Left ventricle myocardium superior (tissue), 1 donor: ENCODE data around the gene NXPH2. TPM values are rescaled to one million over a fixed set of nuclear protein-coding genes. Genes with fewer than 3 reads are reported as not detected.
"Not testable (repeated sequence)": the region's sequence is repeated elsewhere in the genome, so short reads cannot be mapped to it uniquely, and the experiment has no call there.

Experiments
- ATAC-seq: fragments of 200-7000 bp; cut with Tn5 transposase; one replicate; pipeline ENCODE4 v1.9.1; 2020; ENCODE audit warnings: mild to moderate bottlenecking, moderate library complexity
- DNase-seq: peaks from one replicate; pipeline ENCODE4 v3.0.0-alpha.2; 2020
- intact Hi-C: fragments of 100-400 bp; cut with micrococcal nuclease; formaldehyde crosslinking; loops from one replicate; pipeline ENCODE4 v1.11.0; 2022
- total RNA-seq: library from RNA; stranded (reverse); fragmentation: NEBNext Ultra II Directional; extraction: Animal tissue kit (Norgen Biotek cat#: 25700); gene quantifications from one replicate; pipeline ENCODE4 v1.2.1, GENCODE V29; 2021
- donor health status: DM: no; HTN: yes; CAD: no; lungs with severe emphysema.

Gene NXPH2
- total RNA-seq, 1 donor from 2014 or later, result not detected

DNA sequence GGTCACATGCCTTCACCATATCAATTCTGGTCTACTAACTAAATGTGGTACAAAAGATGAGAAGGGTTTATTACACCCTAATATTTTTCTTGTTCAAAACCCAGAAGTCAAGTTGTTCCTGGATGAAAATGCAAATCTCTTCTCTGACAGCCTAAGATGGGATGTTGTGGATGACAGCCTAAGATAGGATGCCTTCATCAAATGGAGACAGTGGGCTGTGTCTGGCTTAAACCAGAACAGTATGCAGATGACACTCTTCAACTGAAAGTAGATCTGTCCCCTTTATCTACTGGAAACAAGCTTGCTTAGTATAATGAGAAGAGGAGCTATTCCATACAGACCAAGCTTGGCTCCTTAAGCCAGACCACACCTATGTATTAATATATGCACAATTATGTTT lies 17.7 kb downstream of the NXPH2 start:
- intact Hi-C loops, result no loop called here
- no peak for ATAC-seq
- DNase-seq, result no peak

DNA sequence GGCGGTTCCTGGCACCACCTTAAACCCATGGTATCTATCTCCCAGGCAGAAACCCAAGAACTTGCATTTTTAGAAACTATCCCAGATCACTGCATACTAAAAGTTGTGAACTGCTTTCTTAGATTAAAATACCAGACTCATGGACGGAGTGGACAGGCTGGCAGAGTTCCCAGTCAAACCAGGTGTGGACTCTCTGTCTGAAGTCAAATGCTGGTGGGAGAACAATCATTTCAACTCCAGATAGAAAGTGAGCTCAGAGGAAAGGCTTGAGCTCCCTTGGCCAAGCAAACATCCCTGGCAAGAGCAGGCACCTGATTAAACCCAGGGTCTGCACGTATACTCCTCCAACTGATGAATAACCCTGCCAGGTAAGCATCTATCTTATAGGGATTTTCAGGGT lies 19.5 kb downstream of the NXPH2 start:
- no peak for ATAC-seq
- intact Hi-C loops, result no loop called here

DNA sequence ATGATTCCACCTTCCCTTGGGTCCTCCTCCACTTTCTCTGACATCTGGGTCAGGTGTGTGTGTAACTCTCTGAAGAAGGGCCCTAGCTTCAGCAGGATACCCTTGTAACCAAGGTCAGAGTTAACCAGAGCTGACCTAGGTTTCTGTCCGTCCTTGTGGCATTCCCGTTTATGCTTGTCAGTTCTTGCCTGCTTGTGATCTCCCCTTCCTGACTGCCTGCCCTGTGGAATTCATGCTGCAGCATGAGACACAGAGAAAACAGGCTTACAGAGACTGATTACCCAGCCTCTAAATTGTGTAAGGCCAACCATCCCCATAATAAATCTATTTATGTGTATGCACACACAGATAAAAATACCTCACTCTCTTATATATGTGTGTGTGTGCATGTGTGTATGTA lies 22.8 kb downstream of the NXPH2 start:
- DNase-seq (no peak), ATAC-seq (no peak)
- intact Hi-C loops, result no loop called here

More for the DNA sequence above, 19.5 kb downstream of the NXPH2 start:
- no peak for DNase-seq

DNA sequence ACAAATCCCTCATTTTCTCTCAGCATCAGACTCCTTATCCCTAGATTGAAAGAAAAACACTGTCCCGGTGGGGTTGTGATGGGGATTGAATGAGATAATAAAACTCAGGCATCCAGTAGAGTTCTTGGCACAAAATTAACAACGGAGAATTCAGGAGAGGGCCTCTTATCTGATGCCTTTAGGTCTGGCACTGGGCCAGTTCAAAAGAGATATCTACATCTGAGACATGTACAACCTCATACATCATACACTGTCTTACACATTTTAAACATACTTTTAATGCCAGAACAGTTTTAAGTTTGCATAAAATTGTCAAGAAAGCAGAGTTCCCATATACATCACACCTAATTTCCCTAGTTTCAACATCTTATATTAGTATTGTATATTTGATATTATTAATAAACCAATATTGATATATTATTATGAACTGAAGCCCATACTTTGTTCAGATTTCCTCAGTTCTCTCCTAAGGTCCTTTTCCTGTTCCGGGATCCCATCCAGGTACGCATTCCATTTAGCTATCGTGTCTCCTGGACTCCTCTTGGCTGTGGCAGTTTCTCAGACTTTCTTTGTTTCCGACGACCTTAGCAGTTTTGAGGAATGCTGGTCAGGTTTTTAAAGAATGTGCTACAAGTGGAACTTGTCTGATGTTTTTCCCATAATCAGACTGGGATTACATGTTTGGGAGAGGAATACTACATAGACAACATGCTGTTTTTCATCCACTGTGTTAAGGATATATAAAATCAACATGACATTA lies 27.8 kb downstream of the NXPH2 start:
- DNase-seq (no peak), ATAC-seq (no peak)
- intact Hi-C loops, result no loop called here

DNA sequence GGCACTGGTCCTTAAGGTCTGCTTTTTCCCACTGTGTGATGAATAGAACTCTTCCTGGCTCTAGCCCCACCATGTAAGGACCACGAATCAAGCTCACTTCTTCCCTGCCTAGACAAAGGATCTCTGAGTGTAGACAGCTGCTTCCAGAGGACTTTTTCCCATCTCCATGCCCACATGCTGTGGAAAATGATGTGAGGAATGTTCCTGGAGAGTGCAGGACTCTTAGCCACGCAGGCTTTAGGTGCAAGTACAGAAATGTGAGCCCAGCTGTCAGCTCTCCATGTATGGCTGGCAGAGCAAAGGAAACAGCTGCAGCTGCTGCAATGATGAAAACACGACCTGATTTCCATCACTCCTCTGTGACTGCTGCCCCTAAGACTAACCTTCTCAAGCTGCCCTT lies 35.5 kb downstream of the NXPH2 start:
- DNase-seq (no peak), ATAC-seq (no peak)
- intact Hi-C loops, result no loop called here

DNA sequence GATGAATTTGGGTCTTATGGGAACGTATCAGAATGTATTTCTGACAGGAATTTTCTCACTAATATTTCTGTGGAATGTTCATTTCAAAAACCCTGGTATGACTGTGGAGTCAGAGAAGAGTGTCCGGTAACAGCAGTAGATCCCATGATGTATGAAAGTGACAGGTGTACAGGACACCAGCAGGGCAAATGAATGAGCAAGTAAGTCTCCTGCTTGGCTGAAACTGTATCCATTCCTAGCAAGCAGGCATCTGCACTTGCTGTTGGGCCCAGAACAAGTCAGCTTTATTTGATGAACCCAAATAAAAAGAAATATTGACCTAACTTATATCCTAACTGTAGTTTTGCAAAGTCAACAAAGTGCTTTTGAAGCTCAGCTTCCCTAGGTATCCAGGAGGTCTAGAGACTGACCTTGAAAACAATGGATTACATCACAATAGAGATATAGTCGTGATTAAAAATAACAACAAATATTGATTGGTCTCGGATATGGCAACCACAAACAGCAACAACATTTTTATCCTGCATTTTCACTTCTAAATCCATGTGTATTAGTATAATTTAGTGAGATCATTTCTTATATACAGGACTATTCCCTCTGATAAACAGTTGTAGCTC lies 37.6 kb downstream of the NXPH2 start:
- ATAC-seq (no peak), DNase-seq (no peak)
- intact Hi-C loops, result no loop called here

DNA sequence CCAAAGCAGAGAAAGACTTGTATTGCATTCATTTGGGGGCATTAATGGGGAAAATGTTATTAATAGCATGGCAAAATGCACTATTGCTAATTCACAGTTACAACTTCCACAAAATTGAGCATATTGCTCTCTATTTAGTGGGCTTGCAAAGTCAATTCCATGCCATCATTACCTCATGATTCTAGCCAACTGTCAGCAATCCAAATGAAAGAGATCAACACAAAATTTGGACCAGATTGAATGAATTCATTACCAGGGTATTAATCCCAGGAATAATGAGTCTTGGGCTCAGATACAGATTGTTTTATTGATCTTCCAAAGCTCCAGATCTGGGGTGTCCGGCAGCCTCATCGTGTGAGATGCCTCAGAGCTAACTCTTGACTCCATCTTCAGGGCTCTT lies 38.3 kb downstream of the NXPH2 start:
- no peak for ATAC-seq
- no peak for DNase-seq
- intact Hi-C loops, result no loop called here

DNA sequence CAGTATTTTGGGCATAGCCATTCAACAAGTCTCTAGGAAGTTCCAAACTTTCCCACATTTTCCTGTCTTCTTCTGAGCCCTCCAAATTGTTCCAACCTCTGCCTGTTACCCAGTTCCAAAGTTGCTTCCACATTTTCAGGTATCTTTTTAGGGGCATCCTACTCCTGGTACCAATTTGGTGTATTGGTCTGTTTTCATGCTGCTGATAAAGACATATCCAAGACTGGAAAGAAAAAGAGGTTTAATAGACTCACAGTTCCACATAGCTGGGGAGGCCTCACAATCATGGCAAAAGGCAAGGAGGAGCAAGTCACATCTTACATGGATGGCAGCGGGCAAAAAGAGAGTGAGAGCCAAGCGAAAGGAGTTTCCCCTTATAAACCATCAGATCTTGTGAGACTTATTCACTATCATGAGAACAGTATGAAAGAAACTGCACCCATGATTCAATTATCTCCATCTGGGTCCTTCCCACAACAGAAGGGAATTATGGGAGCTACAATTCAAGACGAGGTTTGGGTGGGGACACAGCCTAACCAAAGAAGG lies 43.1 kb downstream of the NXPH2 start:
- ATAC-seq, intact Hi-C loops, DNase-seq: not testable (repeated sequence)

DNA sequence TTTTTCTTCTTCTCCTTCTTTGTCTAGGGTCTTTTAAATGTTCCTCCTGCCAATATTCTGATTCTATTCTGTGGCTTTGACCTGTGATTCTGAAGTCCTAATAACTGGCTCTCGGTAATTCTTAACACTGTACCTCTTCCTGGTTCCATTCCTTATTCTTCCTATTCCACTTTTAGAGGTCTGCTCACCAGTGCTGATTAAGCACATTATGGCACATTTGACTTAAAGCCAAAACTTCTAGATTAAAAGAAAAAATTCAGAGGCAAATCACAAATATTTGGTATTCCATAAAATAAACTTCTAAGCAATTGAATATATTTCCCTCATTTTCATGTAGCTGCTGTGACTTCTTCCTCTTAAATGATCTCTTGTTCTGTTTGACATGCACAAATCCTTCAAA lies 47.5 kb downstream of the NXPH2 start:
- DNase-seq (no peak), ATAC-seq (no peak)
- intact Hi-C loops, result no loop called here

DNA sequence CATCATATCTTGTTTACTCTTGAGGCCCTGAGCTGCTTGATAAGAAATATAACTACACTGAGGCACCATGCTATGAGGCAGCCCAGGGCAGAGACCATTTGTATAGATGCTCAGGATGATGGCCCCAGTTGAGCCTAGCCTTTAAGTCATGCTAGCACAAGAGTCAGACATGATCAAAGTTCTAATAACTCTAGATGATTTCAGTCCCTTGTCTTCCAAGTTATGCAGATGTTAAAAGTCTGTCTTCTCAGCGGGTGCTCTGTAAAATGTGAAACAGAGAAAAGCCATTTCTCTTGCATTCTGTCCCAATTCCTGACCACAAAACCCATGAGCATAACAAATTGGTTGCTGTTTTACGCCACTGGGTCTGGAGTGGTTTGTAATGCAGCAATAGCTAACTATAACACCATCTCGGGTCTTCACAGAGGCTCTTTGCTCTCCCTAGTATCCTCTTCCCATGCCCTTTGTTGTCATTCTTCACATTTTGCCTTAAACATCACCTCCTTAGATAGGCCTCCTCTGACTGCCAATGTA lies 49.6 kb downstream of the NXPH2 start:
- no peak for ATAC-seq
- intact Hi-C loops, result no loop called here
- no peak for DNase-seq

DNA sequence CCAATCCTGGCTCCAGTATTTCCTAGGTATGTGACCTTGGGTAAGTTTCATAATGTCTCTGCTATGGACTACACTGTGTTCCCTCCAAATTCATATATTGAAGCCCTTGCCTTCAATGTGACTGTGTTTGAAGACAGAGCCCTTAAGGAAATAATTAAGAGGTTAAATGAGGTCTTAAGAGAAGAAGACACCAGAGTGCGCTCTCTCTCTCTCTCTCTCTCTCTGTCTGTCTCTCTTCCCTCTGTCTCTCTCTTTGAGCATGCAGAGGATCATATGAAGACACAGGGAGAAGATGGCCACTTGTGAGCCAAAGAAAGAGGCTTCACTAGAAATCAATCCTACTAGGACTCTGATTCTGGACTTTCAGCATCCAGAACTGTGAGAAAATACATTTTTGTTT lies 52.2 kb downstream of the NXPH2 start:
- ATAC-seq (no peak), DNase-seq (no peak)
- intact Hi-C loops, result no loop called here

DNA sequence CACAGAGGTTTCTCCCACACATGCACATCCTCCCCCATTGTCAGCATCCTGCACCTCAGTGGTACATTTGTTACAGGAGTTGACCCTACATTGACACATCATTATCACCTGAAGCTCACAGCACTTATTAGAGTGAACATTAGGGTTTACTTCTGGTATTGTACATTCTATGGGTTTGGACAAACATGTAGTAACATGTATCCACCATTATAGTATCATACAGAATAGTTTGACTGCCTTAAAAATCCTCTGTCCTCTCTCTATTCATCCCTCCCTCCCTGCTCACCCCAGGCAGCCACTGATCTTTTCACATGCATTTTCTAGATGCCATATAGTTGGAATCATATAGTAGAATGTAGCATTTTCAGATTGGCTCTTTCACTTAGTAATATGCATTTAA lies 53.5 kb downstream of the NXPH2 start:
- intact Hi-C loops, result no loop called here
- DNase-seq, result no peak
- no peak for ATAC-seq

DNA sequence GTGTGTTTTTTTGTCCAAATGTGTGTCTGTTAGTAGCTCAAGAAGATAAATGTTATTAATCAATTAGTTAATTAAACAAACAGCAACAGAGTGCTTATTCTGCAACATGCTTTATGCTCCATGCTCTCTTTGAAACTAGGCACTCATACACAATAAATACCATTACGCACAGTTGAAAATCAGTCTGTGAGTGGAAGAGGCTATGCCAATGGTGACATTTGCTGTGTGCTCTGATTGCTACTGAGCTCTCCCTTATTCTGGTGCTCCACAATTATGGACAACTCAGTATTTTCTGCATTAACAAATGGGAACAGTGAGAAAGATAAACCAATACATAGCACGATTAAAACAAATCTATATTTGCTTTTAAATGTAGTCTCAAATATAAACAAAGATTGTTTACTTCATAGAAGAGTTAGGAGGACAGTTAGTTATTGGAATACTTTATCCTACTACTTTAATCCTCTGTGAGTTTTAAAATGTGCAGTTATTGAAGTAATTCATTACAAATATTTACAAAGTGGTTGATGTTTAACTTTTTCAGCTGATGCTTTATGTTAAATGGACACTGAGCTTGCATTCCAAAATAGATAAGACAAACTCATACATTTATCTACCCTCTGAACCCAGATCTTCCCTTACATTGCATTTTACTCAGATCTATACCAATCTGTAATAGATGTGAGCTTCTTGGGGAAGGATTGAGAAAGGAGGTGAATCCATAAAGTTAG lies 55.3 kb downstream of the NXPH2 start:
- ATAC-seq, result no peak
- no peak for DNase-seq
- intact Hi-C loops, result no loop called here

DNA sequence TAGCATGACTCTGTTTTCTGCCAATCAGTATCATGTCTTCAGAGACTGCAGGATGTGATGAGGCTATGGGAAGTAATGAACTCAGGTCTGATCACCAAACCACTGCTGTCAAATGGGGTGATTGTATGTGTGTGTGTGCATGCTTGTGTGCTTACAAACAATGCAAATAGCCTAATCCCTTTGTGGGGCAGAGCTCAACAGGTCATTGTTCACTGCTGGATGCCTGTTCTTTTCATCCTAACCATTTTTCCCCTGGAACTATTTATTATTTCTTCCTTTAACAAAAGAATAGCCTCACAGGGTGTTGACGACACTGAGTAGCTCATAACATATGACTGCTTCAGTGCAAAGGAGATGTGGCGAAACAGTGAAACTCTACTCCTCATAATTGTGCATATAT lies 55.9 kb downstream of the NXPH2 start:
- ATAC-seq (no peak), DNase-seq (no peak)
- intact Hi-C loops, result no loop called here

DNA sequence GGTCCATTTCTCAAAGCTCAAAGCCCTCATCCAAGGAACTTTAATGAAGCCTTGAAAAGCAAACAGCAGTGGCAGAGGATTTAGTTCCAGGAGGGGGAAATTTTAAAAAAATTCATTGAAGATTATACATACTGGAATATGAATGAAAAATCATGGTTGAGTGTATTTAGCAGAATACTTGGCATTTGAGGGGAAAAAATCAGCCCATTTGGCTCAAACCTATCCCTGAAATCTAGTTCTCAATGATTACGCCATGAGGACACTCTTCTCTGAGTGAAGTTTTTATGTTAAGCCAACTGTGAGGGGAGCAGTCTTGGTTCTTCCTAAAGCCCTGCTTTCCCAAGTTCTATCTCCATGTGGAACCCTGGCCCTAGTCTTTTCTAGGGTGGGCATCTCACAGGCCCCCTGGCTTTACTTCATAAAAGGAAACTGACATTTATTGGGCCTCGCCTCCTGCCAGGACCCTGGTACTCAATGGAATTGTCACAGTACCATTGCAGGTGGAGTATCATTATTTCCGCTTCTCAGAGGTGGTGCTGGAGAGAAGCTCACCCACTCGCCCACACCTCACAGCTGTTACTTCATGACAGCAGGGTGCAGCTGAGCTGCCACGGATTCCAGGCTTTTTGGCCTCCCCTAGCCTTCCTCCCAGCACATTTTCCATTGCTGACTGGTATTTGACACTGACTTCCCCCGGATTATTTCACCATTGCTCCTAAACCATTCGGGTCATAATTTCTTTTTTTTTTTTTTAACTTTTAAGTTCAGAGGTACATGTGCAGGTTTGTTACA lies 56.8 kb downstream of the NXPH2 start:
- no peak for DNase-seq
- intact Hi-C loops, result no loop called here
- ATAC-seq, result peak; percentile 32

DNA sequence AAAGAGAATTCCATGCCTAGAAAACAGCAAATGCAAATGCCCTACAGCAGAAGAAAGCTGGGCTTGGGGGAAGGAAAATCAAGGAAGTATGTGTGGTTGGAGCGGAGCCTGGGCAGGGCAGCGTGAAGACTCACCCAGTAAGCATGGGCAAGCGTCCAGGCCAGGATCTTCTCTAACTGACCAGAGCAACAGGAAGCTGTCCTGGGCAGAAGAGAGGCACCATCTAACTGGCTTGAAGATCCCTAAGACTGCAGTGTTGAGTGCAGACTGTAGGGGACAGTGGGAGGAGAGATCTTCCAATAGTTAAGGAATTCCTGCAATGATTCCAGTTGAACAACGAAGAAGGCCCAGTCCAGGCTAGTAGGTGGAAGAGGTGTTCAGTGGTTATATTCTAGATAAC lies 57.9 kb downstream of the NXPH2 start:
- no peak for ATAC-seq
- intact Hi-C loops, result no loop called here
- peak; percentile 31 for DNase-seq

DNA sequence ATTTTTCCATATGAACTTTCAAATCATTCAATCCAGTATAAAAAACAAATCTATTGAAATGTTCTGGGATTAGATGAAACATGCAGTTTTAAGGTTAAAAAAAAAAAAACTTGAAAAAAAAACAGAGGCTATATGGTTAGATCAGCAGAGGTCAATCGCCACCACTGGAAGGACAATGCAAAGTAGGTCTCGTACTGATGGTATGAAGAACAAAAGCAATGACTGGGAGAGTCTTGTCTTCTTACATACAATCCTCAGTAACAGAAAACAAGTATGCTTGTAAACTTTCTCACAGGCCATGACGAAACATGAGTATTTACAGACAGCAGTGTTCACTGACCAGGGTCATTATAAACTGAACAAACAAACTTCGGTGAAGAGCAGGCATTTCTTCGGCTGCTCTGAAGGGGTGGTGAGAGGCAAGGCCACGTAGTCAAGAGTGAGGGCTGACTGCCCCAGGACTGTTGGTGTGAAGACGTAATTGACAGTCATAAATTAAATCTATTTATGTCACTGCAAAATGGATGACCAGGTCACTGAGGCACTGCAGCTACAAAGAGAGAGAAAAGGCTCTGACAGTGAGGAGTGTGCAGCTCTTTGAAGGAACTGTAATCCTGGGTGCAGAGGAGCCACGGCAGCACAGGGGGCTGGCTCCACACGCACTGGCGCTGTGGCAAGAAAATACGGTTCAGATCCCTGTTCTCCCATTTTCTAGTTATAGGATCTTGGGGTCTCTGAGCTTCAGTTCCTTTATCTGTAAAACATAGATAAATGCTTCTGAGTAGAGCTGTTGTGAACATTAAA lies 60.0 kb downstream of the NXPH2 start:
- DNase-seq, result no peak
- no peak for ATAC-seq
- intact Hi-C loops, result no loop called here

DNA sequence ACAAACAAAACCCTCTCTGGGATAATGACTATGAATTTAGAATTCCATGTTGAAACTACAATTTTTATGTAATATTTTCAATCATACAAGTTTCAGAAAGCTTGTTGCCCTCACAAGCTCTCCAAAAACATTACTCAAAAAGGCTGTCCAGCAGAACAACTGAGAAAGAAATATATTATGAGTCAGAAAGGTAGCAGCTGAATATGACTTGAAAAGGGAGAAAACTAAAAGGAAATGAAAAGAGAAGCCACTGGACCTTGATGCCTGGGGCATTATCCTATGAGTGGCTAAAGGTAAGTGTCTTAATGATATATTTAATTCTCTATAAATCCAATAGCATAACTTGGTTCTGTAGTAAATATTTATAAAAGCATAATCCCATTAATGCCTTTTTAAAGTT lies 61.8 kb downstream of the NXPH2 start:
- intact Hi-C loops, result no loop called here
- ATAC-seq (no peak), DNase-seq (no peak)
